Right lobe of liver (tissue), 6 donors: ENCODE results near the gene RPSA. TPM values are rescaled to one million over a fixed set of nuclear protein-coding genes. Genes with fewer than 3 reads are reported as not detected.
A peak's percentile ranks its signal among the peaks of the same experiment; 100 is the strongest.

ENCODE experiments used
- ATAC-seq, 4 donors: fragments of 200-7000 bp; cut with Tn5 transposase; one replicate each; pipeline ENCODE4 v1.9.1; 2020; ENCODE audit warnings: mild to moderate bottlenecking in 4 of 4, moderate library complexity in 4 of 4
- DNase-seq, 3 donors: peaks; one replicate each; pipeline ENCODE4 v3.0.0-alpha.2; 2020
- H3K27ac ChIP-seq, 3 donors: fragments of 200-600 bp; one replicate each; pipeline ENCODE4 v1.8.0; 2022
- H3K27me3 ChIP-seq, 2 donors: fragments of 200-600 bp; one replicate each; pipeline ENCODE4 v1.8.0; 2022
- H3K36me3 ChIP-seq, 4 donors: fragments of 200-600 bp; sonication (generic) in 1 of 4; one replicate each; pipeline versions ENCODE4 v1.5.1 to v1.8.0; 2017 to 2022; ENCODE audit warnings: control low read depth in 1 of 4
- H3K4me1 ChIP-seq, 4 donors: fragments of 200-600 bp; sonication (generic) in 1 of 4; one replicate each; pipeline versions ENCODE4 v1.5.1 to v1.8.0; 2017 to 2022; ENCODE audit warnings: control low read depth in 1 of 4
- H3K4me3 ChIP-seq, 3 donors: fragments of 200-600 bp; one replicate each; pipeline ENCODE4 v1.8.0; 2022
- H3K9me3 ChIP-seq, 4 donors: fragments of 200-600 bp; sonication (generic) in 1 of 4; one replicate each; pipeline versions ENCODE4 v1.5.1 to v1.8.0; 2017 to 2022; ENCODE audit warnings: control low read depth in 1 of 4
- CTCF ChIP-seq, 4 donors: fragments of 200-600 bp in 3 of 4; fragments of 450-650 bp in 1 of 4; IDR thresholded peaks; one replicate each; pipeline versions ENCODE4 v1.5.1 to v1.8.0; 2016 to 2022; ENCODE audit warnings: antibody characterized with exemption in 4 of 4, mild to moderate bottlenecking in 2 of 4
- POLR2A ChIP-seq: fragments of 450-650 bp; IDR thresholded peaks from one replicate; pipeline ENCODE4 v1.6.1; 2017; ENCODE audit warnings: antibody characterized with exemption, mild to moderate bottlenecking
- WGBS: methylation state at CpG from one replicate; pipeline ENCODE4 v1.1.6; 2018; ENCODE audit warnings: low coverage, low lambda C conversion rate; ENCODE audit not compliant: insufficient coverage; ENCODE audit errors: missing lambda C conversion rate; 5-methylcytosine and 5-hydroxymethylcytosine counted together
- intact Hi-C, 2 donors: fragments of 100-400 bp; cut with DNase I; formaldehyde crosslinking; loops; one replicate each; pipeline versions ENCODE4 v1.11.2 to v1.14.1; 2022
- total RNA-seq, 6 experiments: library from RNA; depleted of rRNA in 2 of 6; stranded (reverse); fragments of >200 nt in 2 of 6; fragmentation: NEBNext Ultra II Directional in 3 of 6; extraction: Animal tissue kit (Norgen Biotek cat#: 25700) in 3 of 6; gene quantifications; one replicate each; pipeline versions ENCODE4 v1.1.0 to v1.2.4, GENCODE V29; 2016 to 2023
- donor health status: DM: no; HTN: yes; CAD: no.
- donor health status: DM: no; HTN: no; CAD: no.
- donor health status: DM: no; HTN: no; CAD: no.
- donor health status: DM: no; HTN: yes; CAD: no.
- donor health status: DM: no; HTN: yes; CAD: no.

RPSA gene
- total RNA-seq, 6 experiments from 2014 or later: 209 to 448 (median 268) TPM

- H3K27me3 ChIP-seq: no peaks in the 10 kb centered on the region
- ATAC-seq: peak; percentile 53 to 61 (median 56)
- TF ChIP-seq POLR2A (no peak), CTCF (IDR thresholded peaks at IDR 0.05) (no peak)
- 34% methylated on average over 10 of the region's 10 CpGs for WGBS
- peaks cover 0 to 34% (median 8%) of the 10 kb centered on the region in 4 donors for H3K4me1 ChIP-seq
- DNase-seq: peak; percentile 50 to 73 (median 72)
- H3K4me3 ChIP-seq: no peak overlapping the region
- H3K9me3 ChIP-seq: no peaks in the 10 kb centered on the region
- H3K27ac ChIP-seq: peak overlapping the region; percentile 69 to 87 (median 78)
- intact Hi-C loops: loop anchor here in 1 of 2 donors (10.0 kb wide), 1 partner anchor 184 kb away; the partner anchor contains the start of gene XIRP1
- H3K36me3 ChIP-seq: no peaks in the 10 kb centered on the region
Measured at GRCh38 chr3:39378957-39379777, 27.4 kb upstream of the RPSA start.

- ATAC-seq (no peak), DNase-seq (no peak)
- H3K9me3 ChIP-seq: no peaks in the 10 kb centered on the region
- H3K27ac ChIP-seq: peak overlapping the region; percentile 69 to 87 (median 78)
- TF ChIP-seq POLR2A (no peak), CTCF (IDR thresholded peaks at IDR 0.05) (no peak)
- WGBS: 44% methylated on average over 4 of the region's 5 CpGs
- intact Hi-C loops: loop anchor here in 1 of 2 donors (10.0 kb wide), 1 partner anchor 185 kb away; the partner anchor contains the start of gene XIRP1
- H3K27me3 ChIP-seq: no peaks in the 10 kb centered on the region
- H3K36me3 ChIP-seq: no peaks in the 10 kb centered on the region
- no peak overlapping the region for H3K4me3 ChIP-seq
- H3K4me1 ChIP-seq: peaks cover 0 to 39% (median 8%) of the 10 kb centered on the region in 4 donors
Measured at GRCh38 chr3:39379778-39380155, 26.8 kb upstream of the RPSA start.

DNA sequence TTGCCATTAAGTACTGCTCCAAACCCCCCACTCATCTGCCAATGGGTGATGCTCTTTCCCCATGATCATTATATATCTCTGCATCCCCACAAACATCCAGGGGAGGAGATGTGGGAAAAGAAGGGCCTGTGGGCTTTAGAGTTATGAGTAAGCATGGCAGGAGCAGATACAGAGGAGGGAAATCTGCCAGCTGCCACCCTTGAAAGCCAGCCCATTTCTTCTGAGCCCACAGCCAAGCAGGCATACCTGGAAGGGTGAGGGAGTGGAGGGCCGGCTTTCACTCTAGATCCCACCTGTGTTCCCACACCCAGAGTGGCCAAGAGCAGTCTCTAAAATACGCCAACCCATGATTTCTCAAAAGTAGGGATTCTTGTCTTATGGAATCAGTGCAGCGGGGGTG is 25.1 kb upstream of the RPSA start:
- Histone ChIP-seq H3K36me3 (no peaks in the 10 kb centered on the region), H3K9me3 (no peaks in the 10 kb centered on the region), H3K4me3 (no peak overlapping the region), H3K4me1 (peaks cover 0 to 56% (median 11%) of the 10 kb centered on the region in 4 donors), H3K27ac (no peak overlapping the region), H3K27me3 (no peaks in the 10 kb centered on the region)
- TF ChIP-seq CTCF (IDR thresholded peaks at IDR 0.05) (no peak), POLR2A (no peak)
- no CpG with 5 or more reads among the region's 3 CpGs for WGBS
- ATAC-seq: no peak
- no peak for DNase-seq
- intact Hi-C loops: no loop called here

- WGBS: under 1% methylated on average over 42 of the region's 62 CpGs
- Histone ChIP-seq H3K27me3 (no peaks in the 10 kb centered on the region), H3K9me3 (no peaks in the 10 kb centered on the region), H3K4me3 (peak within 1 kb of the TSS; percentile 67 to 85 (median 85)), H3K36me3 (no peaks in the 10 kb centered on the region), H3K4me1 (peaks cover 0 to 52% (median 8%) of the 10 kb centered on the region in 4 donors), H3K27ac (peak within 1 kb of the TSS; percentile 80 to 93 (median 87))
- intact Hi-C loops: no loop called here
- ATAC-seq (peak; percentile 59 to 71 (median 68)), DNase-seq (peak; percentile 78 to 87 (median 87))
- TF ChIP-seq POLR2A (peak; percentile 60), CTCF (IDR thresholded peaks at IDR 0.05) (peak; percentile 26 to 42 (median 32))
Measured at GRCh38 chr3:39383045-39383880, 23.3 kb upstream of the RPSA start, which contains the start of gene SLC25A38. TSS of gene SLC25A38 (plus strand) at chr3:39383370. CDS start at chr3:39383725, 355 bp downstream.
